GM18951 (cell line): Measurements from ENCODE around the gene IFIT2.

Experiments used
- POLR2A ChIP-seq: IDR thresholded peaks from 4 replicates; pipeline ENCODE4 v1.6.1; 2011; ENCODE audit warnings: mild to moderate bottlenecking; ENCODE audit not compliant: insufficient read length, insufficient read depth; ENCODE audit errors: extremely low read depth
- in situ Hi-C: fragments of 300-500 bp; cut with MboI; formaldehyde crosslinking; loops from one replicate; pipeline ENCODE4 v1.12.0; 2022; ENCODE audit warnings: low sequenced_read_pairs, mixed read lengths, inconsistent platforms; ENCODE audit not compliant: unreplicated experiment

IFIT2 gene

DNA sequence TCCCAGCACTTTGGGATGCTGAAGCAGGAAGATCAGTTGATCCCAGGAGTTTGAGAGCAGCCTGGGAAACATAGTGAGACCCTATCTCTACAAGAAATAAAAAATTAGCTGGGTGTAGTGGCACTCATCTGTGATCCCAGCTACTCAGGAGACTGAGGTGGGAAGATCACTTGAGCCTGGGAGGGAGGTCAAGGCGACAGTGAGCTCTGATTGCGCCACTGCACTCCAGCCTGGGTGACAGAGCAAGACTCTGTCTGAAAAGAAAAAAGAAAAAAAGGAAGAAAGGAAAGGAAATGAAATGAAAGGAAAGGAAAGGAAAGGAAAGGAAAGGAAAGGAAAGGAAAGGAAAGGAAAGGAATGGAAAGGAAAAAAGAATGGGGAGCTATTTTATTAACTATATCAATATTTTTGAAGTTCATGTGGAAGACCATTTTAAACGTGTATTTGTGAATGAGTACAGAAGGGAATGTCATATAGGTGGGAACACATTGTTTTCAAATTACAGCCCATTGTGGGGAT is 7.1 kb upstream of the IFIT2 start:
- in situ Hi-C loops, result no loop called here
- TF ChIP-seq POLR2A, result no peak

DNA sequence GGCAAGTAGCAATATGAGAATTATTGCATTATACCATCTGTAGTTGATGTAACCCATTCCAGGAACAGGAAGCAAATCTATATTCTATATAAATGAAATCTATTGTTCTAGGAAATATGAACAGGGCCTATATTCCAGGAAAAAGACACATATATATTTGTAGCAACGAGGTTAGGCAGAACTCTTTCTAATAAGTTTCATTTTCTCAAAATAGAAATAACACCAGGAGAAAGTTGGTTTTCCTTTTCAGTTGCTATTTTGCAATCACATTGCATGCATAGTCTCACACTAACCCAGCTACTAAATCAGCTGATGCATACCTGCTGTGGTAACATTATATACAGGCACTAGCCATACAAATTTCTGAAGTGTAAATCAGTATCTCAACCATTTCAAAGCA is 6.2 kb upstream of the IFIT2 start:
- in situ Hi-C loops, result no loop called here
- TF ChIP-seq POLR2A, result no peak

GRCh38 chr10:89296220-89296648 is 5.6 kb upstream of the IFIT2 start:
- in situ Hi-C loops, result no loop called here
- no peak for TF ChIP-seq POLR2A

GRCh38 chr10:89297356-89297755 is 4.5 kb upstream of the IFIT2 start:
- in situ Hi-C loops, result no loop called here
- no peak for TF ChIP-seq POLR2A

DNA sequence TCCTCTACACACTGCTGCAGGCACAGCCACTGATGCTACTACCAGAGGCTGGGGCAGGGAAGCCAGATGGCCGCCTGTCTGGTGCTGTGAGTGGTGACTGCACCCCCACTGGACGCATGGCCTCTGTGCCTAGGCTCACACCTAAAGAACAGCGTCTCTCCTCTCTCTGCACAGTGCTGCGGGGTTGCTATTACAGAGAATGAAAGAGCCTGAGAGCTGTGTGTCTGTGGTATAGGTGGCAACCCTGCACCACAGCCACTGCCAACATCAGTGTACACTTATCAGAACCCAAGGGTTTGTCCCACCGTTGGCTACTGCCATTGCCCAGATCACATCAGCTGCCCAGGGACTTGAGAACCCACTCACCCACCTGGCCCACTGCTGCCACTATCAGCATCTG is 4.1 kb upstream of the IFIT2 start:
- no peak for TF ChIP-seq POLR2A
- in situ Hi-C loops, result no loop called here

DNA sequence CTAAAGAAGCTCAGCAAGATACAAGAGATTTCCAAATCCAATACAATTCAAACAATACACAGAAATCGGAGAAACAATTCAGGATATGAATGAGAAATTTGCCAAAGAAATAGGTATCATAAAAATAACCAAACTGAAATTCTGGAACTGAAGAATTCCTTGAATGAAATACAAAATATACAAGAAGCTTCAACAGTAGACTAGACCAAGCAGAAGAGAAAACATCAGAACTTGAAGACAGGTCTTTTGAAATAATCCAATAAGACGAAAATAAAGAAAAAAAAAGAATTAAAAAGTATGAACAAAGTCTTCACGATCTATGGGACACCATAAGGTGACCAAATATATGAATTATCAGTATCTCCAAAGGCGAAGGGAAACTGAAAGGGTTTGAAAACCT is 2.8 kb upstream of the IFIT2 start:
- in situ Hi-C loops, result no loop called here
- no peak for TF ChIP-seq POLR2A

DNA sequence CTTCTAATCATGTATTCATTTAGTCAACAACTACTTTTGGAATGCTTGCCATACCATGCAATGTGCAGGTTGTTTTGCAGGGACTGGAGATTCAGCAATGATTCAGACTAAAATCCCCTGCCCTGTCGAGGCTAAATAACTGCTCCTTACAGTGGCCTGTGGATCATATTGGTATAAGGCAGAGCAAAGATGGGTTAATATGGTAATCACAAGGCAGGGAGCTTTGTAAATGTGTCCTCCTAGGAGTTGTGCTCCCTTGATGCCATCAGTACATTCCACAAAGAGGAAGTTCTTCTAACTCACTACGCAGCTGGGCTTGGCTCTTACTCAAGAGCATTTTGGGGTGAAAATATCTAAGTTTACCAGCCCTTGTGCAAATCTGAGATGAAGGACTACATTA is 614 bp upstream of the IFIT2 start:
- in situ Hi-C loops, result no loop called here
- no peak for TF ChIP-seq POLR2A

GRCh38 chr10:89302625-89303024 is 779 bp downstream of the IFIT2 start:
- in situ Hi-C loops, result no loop called here
- TF ChIP-seq POLR2A, result no peak

DNA sequence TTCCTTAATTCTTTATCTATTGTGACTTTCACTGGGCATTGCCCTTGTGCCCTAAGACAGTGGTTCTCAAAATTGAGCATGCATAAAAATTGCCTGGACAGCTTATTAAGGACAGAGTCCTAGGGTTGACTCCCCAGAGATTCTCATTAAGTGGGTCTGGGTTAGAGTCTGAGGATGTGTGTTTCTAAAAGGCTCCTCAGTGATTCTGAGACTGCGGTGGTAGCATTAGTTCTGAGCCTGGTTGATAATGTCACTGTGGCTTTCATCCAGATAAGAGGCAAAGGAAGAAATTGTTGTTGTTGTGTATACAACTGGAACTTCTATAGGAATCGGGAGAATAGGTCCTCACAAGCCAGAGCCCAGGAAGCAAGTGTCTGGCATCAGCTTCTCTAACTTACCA is 1.3 kb downstream of the IFIT2 start:
- TF ChIP-seq POLR2A, result no peak
- in situ Hi-C loops, result no loop called here

DNA sequence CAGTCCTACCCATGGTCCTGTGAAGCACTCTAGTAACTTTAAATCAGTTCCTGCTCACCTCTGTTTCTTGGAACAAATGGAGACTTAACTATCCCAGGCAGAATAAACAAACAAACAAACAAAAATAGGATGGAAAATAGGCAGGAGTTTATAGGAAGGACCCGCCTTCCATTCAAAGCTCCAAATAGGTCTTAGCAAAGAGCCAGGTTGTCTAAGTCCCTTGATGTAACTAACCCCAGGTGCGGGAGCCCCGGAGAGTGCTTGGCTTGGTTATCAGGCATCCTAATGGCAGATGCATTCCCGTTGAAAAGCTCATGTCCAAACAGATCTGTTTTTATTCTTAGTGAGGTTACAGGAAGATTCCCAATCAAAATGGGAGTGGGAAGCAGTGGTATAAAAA is 2.2 kb downstream of the IFIT2 start:
- TF ChIP-seq POLR2A, result no peak
- in situ Hi-C loops, result no loop called here

- in situ Hi-C loops, result no loop called here
- TF ChIP-seq POLR2A, result no peak
Observed at GRCh38 chr10:89304446-89304845, 2.6 kb downstream of the IFIT2 start.

DNA sequence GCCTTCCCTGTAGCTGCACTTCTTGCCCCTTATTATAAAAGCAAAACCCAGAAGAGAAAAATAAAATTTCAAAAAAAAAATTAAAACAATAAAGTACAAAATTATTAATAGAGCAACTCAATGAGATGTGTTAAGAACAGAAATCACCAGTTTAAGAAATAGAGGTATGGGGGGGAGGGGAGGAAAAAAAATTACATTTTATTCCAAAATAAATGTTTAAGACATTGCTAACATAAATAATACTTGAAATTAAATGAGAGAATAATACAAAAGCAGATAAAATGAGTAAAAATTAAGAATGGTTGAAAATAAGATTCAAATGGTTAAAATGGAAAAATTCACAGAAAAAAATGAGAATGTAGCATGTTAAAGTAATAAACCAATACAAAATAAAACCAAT is 3.1 kb downstream of the IFIT2 start:
- no peak for TF ChIP-seq POLR2A
- in situ Hi-C loops, result no loop called here

DNA sequence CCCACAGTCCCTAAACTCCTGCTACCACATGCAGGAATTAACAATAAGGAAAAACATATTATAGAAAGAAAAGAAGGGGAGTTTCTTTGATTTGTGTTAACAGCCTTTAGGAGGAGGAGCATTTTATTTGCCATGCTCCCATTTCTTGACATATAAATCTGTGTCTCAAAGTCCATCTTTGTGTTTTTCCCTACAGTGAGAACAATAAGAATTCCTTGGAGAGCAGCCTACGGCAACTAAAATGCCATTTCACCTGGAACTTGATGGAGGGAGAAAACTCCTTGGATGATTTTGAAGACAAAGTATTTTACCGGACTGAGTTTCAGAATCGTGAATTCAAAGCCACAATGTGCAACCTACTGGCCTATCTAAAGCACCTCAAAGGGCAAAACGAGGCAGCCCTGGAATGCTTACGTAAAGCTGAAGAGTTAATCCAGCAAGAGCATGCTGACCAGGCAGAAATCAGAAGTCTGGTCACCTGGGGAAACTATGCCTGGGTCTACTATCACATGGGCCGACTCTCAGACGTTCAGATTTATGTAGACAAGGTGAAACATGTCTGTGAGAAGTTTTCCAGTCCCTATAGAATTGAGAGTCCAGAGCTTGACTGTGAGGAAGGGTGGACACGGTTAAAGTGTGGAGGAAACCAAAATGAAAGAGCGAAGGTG is 4.1 kb downstream of the IFIT2 start:
- in situ Hi-C loops, result no loop called here
- TF ChIP-seq POLR2A, result no peak

DNA sequence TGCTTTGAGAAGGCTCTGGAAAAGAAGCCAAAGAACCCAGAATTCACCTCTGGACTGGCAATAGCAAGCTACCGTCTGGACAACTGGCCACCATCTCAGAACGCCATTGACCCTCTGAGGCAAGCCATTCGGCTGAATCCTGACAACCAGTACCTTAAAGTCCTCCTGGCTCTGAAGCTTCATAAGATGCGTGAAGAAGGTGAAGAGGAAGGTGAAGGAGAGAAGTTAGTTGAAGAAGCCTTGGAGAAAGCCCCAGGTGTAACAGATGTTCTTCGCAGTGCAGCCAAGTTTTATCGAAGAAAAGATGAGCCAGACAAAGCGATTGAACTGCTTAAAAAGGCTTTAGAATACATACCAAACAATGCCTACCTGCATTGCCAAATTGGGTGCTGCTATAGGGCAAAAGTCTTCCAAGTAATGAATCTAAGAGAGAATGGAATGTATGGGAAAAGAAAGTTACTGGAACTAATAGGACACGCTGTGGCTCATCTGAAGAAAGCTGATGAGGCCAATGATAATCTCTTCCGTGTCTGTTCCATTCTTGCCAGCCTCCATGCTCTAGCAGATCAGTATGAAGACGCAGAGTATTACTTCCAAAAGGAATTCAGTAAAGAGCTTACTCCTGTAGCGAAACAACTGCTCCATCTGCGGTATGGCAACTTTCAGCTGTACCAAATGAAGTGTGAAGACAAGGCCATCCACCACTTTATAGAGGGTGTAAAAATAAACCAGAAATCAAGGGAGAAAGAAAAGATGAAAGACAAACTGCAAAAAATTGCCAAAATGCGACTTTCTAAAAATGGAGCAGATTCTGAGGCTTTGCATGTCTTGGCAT is 4.8 kb downstream of the IFIT2 start:
- in situ Hi-C loops, result no loop called here
- no peak for TF ChIP-seq POLR2A

DNA sequence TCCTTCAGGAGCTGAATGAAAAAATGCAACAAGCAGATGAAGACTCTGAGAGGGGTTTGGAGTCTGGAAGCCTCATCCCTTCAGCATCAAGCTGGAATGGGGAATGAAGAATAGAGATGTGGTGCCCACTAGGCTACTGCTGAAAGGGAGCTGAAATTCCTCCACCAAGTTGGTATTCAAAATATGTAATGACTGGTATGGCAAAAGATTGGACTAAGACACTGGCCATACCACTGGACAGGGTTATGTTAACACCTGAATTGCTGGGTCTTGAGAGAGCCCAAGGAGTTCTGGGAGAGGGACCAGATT is 5.4 kb downstream of the IFIT2 start:
- in situ Hi-C loops, result no loop called here
- TF ChIP-seq POLR2A, result no peak

DNA sequence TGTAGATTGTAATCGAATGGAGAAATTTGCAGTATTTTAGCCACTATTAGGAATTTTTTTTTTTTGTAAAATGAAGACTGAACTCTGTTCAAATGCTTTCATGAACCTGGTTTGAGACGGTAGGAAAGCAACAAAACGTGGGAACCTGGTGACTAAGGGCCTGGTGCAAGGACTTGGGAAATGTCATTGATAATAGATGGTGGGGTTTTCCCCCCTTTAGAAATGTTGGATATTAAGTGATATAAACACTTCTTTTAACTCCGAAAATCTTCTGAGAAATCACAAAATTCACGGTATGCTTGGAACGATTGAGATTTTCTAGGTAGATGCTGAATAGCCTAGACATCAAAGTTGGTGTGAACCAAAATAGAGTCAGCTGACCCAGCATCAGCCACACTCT is 6.4 kb downstream of the IFIT2 start:
- in situ Hi-C loops, result no loop called here
- TF ChIP-seq POLR2A, result no peak
